Trophoblast cell (in vitro differentiated cells and primary cell): ENCODE data around the gene SMPX.

Source experiments
- DNase-seq, 2 donors: peaks; one replicate each; pipeline ENCODE4 v3.0.0-alpha.2; 2016
- H2AFZ ChIP-seq: 2 replicates; pipeline ENCODE4 v1.6.1; 2013; ENCODE audit warnings: low read length, moderate library complexity, mild to moderate bottlenecking; ENCODE audit not compliant: insufficient read depth, poor library complexity
- H2AK5ac ChIP-seq: 2 replicates; pipeline ENCODE4 v1.6.1; 2013; ENCODE audit warnings: mild to moderate bottlenecking, low read length
- H2BK120ac ChIP-seq: 2 replicates; pipeline ENCODE4 v1.6.1; 2013; ENCODE audit warnings: low read length, mild to moderate bottlenecking, moderate library complexity; ENCODE audit not compliant: insufficient read depth, poor library complexity
- H2BK12ac ChIP-seq: 2 replicates; pipeline ENCODE4 v1.6.1; 2013; ENCODE audit warnings: mild to moderate bottlenecking, low read length, moderate library complexity
- H2BK5ac ChIP-seq: 2 replicates; pipeline ENCODE4 v1.6.1; 2013; ENCODE audit warnings: low read length, low read depth, moderate library complexity, mild to moderate bottlenecking; ENCODE audit not compliant: poor library complexity
- H3K14ac ChIP-seq: 2 replicates; pipeline ENCODE4 v1.6.1; 2013; ENCODE audit warnings: mild to moderate bottlenecking, low read length
- H3K18ac ChIP-seq: 2 replicates; pipeline ENCODE4 v1.6.1; 2013; ENCODE audit warnings: mild to moderate bottlenecking, low read length
- H3K23ac ChIP-seq: 2 replicates; pipeline ENCODE4 v1.6.1; 2013; ENCODE audit warnings: low read length
- H3K27ac ChIP-seq: 2 replicates; pipeline ENCODE4 v1.5.1; 2013; ENCODE audit warnings: low read depth, mild to moderate bottlenecking, inconsistent platforms, low read length, moderate library complexity
- H3K27me3 ChIP-seq: 2 replicates; pipeline ENCODE4 v1.6.1; 2013; ENCODE audit warnings: inconsistent platforms, mild to moderate bottlenecking, low read length, moderate library complexity; ENCODE audit not compliant: insufficient read depth
- H3K36me3 ChIP-seq, 2 experiments: 1 replicate in 1 of 2; 2 replicates in 1 of 2; pipeline ENCODE4 v1.6.1; 2013; ENCODE audit warnings: low read length in 2 of 2, mild to moderate bottlenecking in 2 of 2, moderate library complexity in 1 of 2; ENCODE audit not compliant: insufficient read depth in 2 of 2, control insufficient read depth in 1 of 2
- H3K4ac ChIP-seq: 2 replicates; pipeline ENCODE4 v1.6.1; 2013; ENCODE audit warnings: low read depth, mild to moderate bottlenecking, low read length, moderate library complexity
- H3K4me1 ChIP-seq, 2 experiments: 1 replicate in 1 of 2; 2 replicates in 1 of 2; pipeline ENCODE4 v1.6.1; 2013; ENCODE audit warnings: low read length in 2 of 2, mild to moderate bottlenecking in 2 of 2, moderate library complexity in 1 of 2; ENCODE audit not compliant: insufficient read depth in 2 of 2, control insufficient read depth in 1 of 2
- H3K4me2 ChIP-seq: 2 replicates; pipeline ENCODE4 v1.6.1; 2013; ENCODE audit warnings: inconsistent platforms, mild to moderate bottlenecking, low read length, moderate library complexity
- H3K4me3 ChIP-seq: 2 replicates; pipeline ENCODE4 v1.5.1; 2013; ENCODE audit warnings: mild to moderate bottlenecking, low read depth, low read length, inconsistent platforms
- H3K79me1 ChIP-seq: one replicate; pipeline ENCODE4 v1.6.1; 2013; ENCODE audit warnings: low read length
- H3K79me2 ChIP-seq: 2 replicates; pipeline ENCODE4 v1.6.1; 2013; ENCODE audit warnings: low read length, mild to moderate bottlenecking; ENCODE audit not compliant: control insufficient read depth, insufficient read depth, poor library complexity
- H3K9ac ChIP-seq: 2 replicates; pipeline ENCODE4 v1.6.1; 2013; ENCODE audit warnings: mild to moderate bottlenecking, low read length
- H3K9me3 ChIP-seq: 2 replicates; pipeline ENCODE4 v1.6.1; 2013; ENCODE audit warnings: low read depth, mild to moderate bottlenecking, control low read depth, inconsistent platforms, low read length; ENCODE audit not compliant: insufficient read depth
- H4K12ac ChIP-seq: 2 replicates; pipeline ENCODE4 v1.6.1; 2013; ENCODE audit warnings: low read depth, mild to moderate bottlenecking, low read length, moderate library complexity
- H4K8ac ChIP-seq: 2 replicates; pipeline ENCODE4 v1.6.1; 2013; ENCODE audit warnings: low read depth, mild to moderate bottlenecking, low read length, moderate library complexity
- H4K91ac ChIP-seq: one replicate; pipeline ENCODE4 v1.6.1; 2013; ENCODE audit warnings: low read depth, mild to moderate bottlenecking, low read length, moderate library complexity
- WGBS: extraction: QIAGEN DNeasy Blood & Tissue Kit; methylation state at CpG from one replicate; pipeline ENCODE4 v1.1.7; 2013; ENCODE audit warnings: missing lambda C conversion rate; ENCODE audit not compliant: insufficient read length, insufficient coverage; ENCODE audit errors: extremely low coverage; 5-methylcytosine and 5-hydroxymethylcytosine counted together

Gene SMPX

GRCh38 chrX:21735768-21736127 lies 22.2 kb downstream of the SMPX start:
- no CpG with 5 or more reads among the region's 1 CpG for WGBS
- no peak overlapping the region for H3K4me2 ChIP-seq
- no peak overlapping the region for H2BK120ac ChIP-seq
- no peak overlapping the region for H3K23ac ChIP-seq
- no peaks in the 10 kb centered on the region for H3K9me3 ChIP-seq
- H3K27me3 ChIP-seq = no peaks in the 10 kb centered on the region
- H2BK12ac ChIP-seq = no peak overlapping the region
- H3K36me3 ChIP-seq = no peaks in the 10 kb centered on the region
- no peak overlapping the region for H3K27ac ChIP-seq
- H3K4me1 ChIP-seq = peaks cover 0 to 3% of the 10 kb centered on the region in 2 experiments
- DNase-seq = no peak
- no peak overlapping the region for H3K4ac ChIP-seq
- no peaks in the 10 kb centered on the region for H3K79me1 ChIP-seq
- no peak overlapping the region for H3K4me3 ChIP-seq
- H4K91ac ChIP-seq = no peak overlapping the region
- no peak overlapping the region for H3K18ac ChIP-seq
- no peak overlapping the region for H2AK5ac ChIP-seq
- H4K8ac ChIP-seq = no peak overlapping the region
- H4K12ac ChIP-seq = no peak overlapping the region
- H3K14ac ChIP-seq = no peak overlapping the region
- H2AFZ ChIP-seq = no peak overlapping the region
- no peak overlapping the region for H2BK5ac ChIP-seq
- H3K79me2 ChIP-seq = no peaks in the 10 kb centered on the region
- H3K9ac ChIP-seq = no peak overlapping the region

DNA sequence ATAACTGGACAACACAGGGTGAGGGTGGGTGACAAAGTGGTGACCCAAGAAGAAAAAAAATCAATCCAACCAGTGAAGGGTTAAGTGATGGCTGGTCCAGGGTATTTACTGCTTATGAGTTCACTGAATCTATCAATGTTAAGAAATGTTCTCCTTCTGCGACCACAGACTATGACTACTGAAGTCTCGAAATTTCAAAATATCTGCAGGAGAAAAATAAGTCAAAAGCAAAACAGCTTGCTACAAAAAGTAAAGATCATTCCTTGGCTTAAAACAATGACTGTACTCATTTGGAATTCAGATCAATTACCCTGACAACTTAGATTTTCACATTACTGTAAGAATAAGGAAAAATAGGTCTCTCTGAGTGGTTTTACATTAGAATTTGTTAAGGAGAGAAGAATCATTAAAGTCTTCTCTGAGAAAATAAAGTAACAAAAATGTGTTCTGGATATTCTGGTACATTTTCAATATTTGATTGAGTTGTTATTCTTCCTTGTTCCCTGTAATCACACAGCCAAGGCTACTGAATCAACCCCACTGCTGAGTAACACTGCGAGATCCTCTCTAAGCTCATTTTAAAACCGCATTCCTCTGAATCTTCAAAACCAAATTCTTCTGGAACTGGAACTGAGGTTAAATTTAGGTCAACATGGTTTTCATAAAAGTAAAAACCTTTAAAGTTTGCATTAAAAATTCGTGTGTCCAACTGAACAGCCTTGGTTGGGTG lies 22.7 kb downstream of the SMPX start:
- no peaks in the 10 kb centered on the region for H3K27me3 ChIP-seq
- H3K4me3 ChIP-seq = no peak overlapping the region
- no peak overlapping the region for H3K27ac ChIP-seq
- H3K36me3 ChIP-seq = no peaks in the 10 kb centered on the region
- no peak overlapping the region for H3K14ac ChIP-seq
- peak in 1 of 2 donors; percentile 25 for DNase-seq
- no peak overlapping the region for H4K91ac ChIP-seq
- no peak overlapping the region for H2BK5ac ChIP-seq
- H4K8ac ChIP-seq = no peak overlapping the region
- WGBS = no CpG with 5 or more reads among the region's 5 CpGs
- H3K23ac ChIP-seq = no peak overlapping the region
- H3K9me3 ChIP-seq = no peaks in the 10 kb centered on the region
- H2BK12ac ChIP-seq = no peak overlapping the region
- H3K79me1 ChIP-seq = no peaks in the 10 kb centered on the region
- H3K4me1 ChIP-seq = peaks cover 0 to 3% of the 10 kb centered on the region in 2 experiments
- H3K9ac ChIP-seq = no peak overlapping the region
- no peak overlapping the region for H2AFZ ChIP-seq
- no peak overlapping the region for H3K4ac ChIP-seq
- no peaks in the 10 kb centered on the region for H3K79me2 ChIP-seq
- H3K18ac ChIP-seq = no peak overlapping the region
- H4K12ac ChIP-seq = no peak overlapping the region
- no peak overlapping the region for H3K4me2 ChIP-seq
- H2BK120ac ChIP-seq = no peak overlapping the region
- H2AK5ac ChIP-seq = no peak overlapping the region

DNA sequence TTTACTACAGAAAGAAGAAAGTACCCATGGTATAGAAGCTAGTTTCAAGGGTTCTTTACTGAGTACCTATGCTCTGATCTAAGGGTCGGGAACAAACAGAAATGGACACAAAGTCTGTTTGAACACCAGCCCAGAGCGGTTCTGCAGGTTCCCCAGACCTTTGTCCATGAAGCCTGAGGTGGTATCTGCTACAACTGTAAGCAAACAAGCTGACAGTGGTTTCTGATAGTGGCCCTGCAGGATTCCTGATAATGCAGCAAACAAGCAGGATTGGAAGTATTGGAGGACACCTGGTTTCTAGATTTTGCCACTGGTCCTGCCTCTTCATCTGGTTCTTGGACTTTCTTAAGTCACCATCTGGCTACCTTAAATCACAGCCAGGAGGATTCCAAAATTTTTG lies 23.7 kb downstream of the SMPX start:
- H3K4ac ChIP-seq = no peak overlapping the region
- H3K9ac ChIP-seq = no peak overlapping the region
- H2BK5ac ChIP-seq = peak overlapping the region; percentile 39
- no peaks in the 10 kb centered on the region for H3K79me1 ChIP-seq
- no peak overlapping the region for H3K23ac ChIP-seq
- no peaks in the 10 kb centered on the region for H3K79me2 ChIP-seq
- no peaks in the 10 kb centered on the region for H3K9me3 ChIP-seq
- H3K27ac ChIP-seq = peak overlapping the region; percentile 47
- no peaks in the 10 kb centered on the region for H3K27me3 ChIP-seq
- H4K91ac ChIP-seq = peak overlapping the region; percentile 28
- WGBS = no CpG with 5 or more reads among the region's 2 CpGs
- H3K4me2 ChIP-seq = no peak overlapping the region
- H2AFZ ChIP-seq = no peak overlapping the region
- no peak overlapping the region for H2BK120ac ChIP-seq
- peak; percentile 79 to 91 for DNase-seq
- no peak overlapping the region for H2BK12ac ChIP-seq
- H3K18ac ChIP-seq = no peak overlapping the region
- no peak overlapping the region for H2AK5ac ChIP-seq
- H4K8ac ChIP-seq = no peak overlapping the region
- no peak overlapping the region for H3K4me3 ChIP-seq
- no peak overlapping the region for H3K14ac ChIP-seq
- H4K12ac ChIP-seq = no peak overlapping the region
- H3K36me3 ChIP-seq = no peaks in the 10 kb centered on the region
- peaks cover 0 to 3% of the 10 kb centered on the region in 2 experiments for H3K4me1 ChIP-seq

DNA sequence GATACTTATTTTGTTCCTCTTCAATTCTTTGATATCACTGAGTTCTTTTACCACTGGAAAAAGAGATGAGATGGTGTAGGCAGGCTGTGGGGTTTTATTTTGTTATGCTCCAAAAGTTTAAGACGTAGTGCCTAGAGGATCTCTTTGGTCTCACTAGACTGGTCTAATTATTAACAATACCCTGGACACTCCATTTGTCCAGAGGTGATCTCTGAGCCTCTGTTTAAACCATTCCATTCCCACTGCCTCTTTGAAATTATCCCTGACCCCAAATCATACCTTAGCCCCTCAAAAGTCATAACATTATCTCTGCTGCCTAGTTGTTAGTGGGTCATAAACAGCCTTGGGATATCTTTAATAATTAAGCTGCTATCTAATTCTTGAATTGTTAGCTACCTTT lies 24.2 kb downstream of the SMPX start:
- Histone ChIP-seq H2BK5ac (no peak overlapping the region), H3K18ac (no peak overlapping the region), H3K4me3 (no peak overlapping the region), H2AFZ (no peak overlapping the region), H3K27me3 (no peaks in the 10 kb centered on the region), H4K8ac (no peak overlapping the region), H3K36me3 (no peaks in the 10 kb centered on the region), H2AK5ac (no peak overlapping the region), H2BK12ac (no peak overlapping the region), H3K4ac (no peak overlapping the region), H4K91ac (no peak overlapping the region), H3K79me1 (no peaks in the 10 kb centered on the region), H3K27ac (peak overlapping the region; percentile 6), H3K14ac (no peak overlapping the region), H3K9ac (no peak overlapping the region), H3K9me3 (no peaks in the 10 kb centered on the region), H3K4me2 (no peak overlapping the region), H4K12ac (no peak overlapping the region), H2BK120ac (no peak overlapping the region), H3K79me2 (no peaks in the 10 kb centered on the region), H3K23ac (no peak overlapping the region), H3K4me1 (peaks cover 0 to 3% of the 10 kb centered on the region in 2 experiments)
- no peak for DNase-seq
- no CpG with 5 or more reads among the region's 1 CpG for WGBS
